ENCODE data around the gene CCDC68. TPM values are rescaled to one million over a fixed set of nuclear protein-coding genes. Genes with fewer than 3 reads are reported as not detected.

CCDC68 gene
- total RNA-seq, 1 donor from 2014 or later: 5.1 TPM

- no peak for TF ChIP-seq CTCF (IDR thresholded peaks at IDR 0.05; ENCODE audit: borderline replicate concordance)
- H3K4me3 ChIP-seq: no peak overlapping the region
- intact Hi-C loops (cut with micrococcal nuclease): no loop called here
Measured at GRCh38 chr18:54938506-54938905, 20.8 kb downstream of the CCDC68 start.

GRCh38 chr18:54932472-54932871 is 26.8 kb downstream of the CCDC68 start:
- intact Hi-C loops (cut with micrococcal nuclease): no loop called here
- H3K9me3 ChIP-seq (replicated peaks): no peaks in the 10 kb centered on the region
- H3K27ac ChIP-seq (replicated peaks): no peak overlapping the region
- DNase-seq: no peak
- no peaks in the 10 kb centered on the region for H3K4me1 ChIP-seq
- H3K36me3 ChIP-seq: peaks cover 18% of the 10 kb centered on the region
- TF ChIP-seq CTCF (IDR thresholded peaks at IDR 0.05; ENCODE audit: borderline replicate concordance): no peak
- no peak overlapping the region for H3K4me3 ChIP-seq
- no peaks in the 10 kb centered on the region for H3K27me3 ChIP-seq (ENCODE audit: low read depth)

More at GRCh38 chr18:54938506-54938905, 20.8 kb downstream of the CCDC68 start:
- Histone ChIP-seq H3K9me3 (replicated peaks) (no peaks in the 10 kb centered on the region), H3K36me3 (peaks cover 18% of the 10 kb centered on the region), H3K27ac (replicated peaks) (no peak overlapping the region), H3K27me3 (ENCODE audit: low read depth) (no peaks in the 10 kb centered on the region), H3K4me1 (no peaks in the 10 kb centered on the region)
- DNase-seq: no peak

- peaks cover 17% of the 10 kb centered on the region for H3K36me3 ChIP-seq
- no peak overlapping the region for H3K27ac ChIP-seq (replicated peaks)
- DNase-seq: no peak
- intact Hi-C loops (cut with micrococcal nuclease): no loop called here
- no peak for TF ChIP-seq CTCF (IDR thresholded peaks at IDR 0.05; ENCODE audit: borderline replicate concordance)
- H3K27me3 ChIP-seq (ENCODE audit: low read depth): no peaks in the 10 kb centered on the region
- H3K4me1 ChIP-seq: no peaks in the 10 kb centered on the region
- no peaks in the 10 kb centered on the region for H3K9me3 ChIP-seq (replicated peaks)
- H3K4me3 ChIP-seq: no peak overlapping the region
Measured at GRCh38 chr18:54931152-54931551, 28.1 kb downstream of the CCDC68 start.

GRCh38 chr18:54928236-54928635 is 31.0 kb downstream of the CCDC68 start:
- no peak for DNase-seq
- Histone ChIP-seq H3K9me3 (replicated peaks) (no peaks in the 10 kb centered on the region), H3K36me3 (peaks cover 16% of the 10 kb centered on the region), H3K4me1 (no peaks in the 10 kb centered on the region), H3K4me3 (no peak overlapping the region), H3K27ac (replicated peaks) (no peak overlapping the region), H3K27me3 (ENCODE audit: low read depth) (no peaks in the 10 kb centered on the region)
- intact Hi-C loops (cut with micrococcal nuclease): loop anchor here (10.0 kb wide), 1 partner anchor 57 kb away; no protein-coding TSS in a partner anchor
- TF ChIP-seq CTCF (IDR thresholded peaks at IDR 0.05; ENCODE audit: borderline replicate concordance): no peak

- intact Hi-C loops (cut with micrococcal nuclease): loop anchor here (10.0 kb wide), 1 partner anchor 58 kb away; no protein-coding TSS in a partner anchor
- DNase-seq: no peak
- Histone ChIP-seq H3K36me3 (peaks cover 16% of the 10 kb centered on the region), H3K27ac (replicated peaks) (no peak overlapping the region), H3K9me3 (replicated peaks) (no peaks in the 10 kb centered on the region), H3K4me1 (no peaks in the 10 kb centered on the region), H3K4me3 (no peak overlapping the region), H3K27me3 (ENCODE audit: low read depth) (no peaks in the 10 kb centered on the region)
- no peak for TF ChIP-seq CTCF (IDR thresholded peaks at IDR 0.05; ENCODE audit: borderline replicate concordance)
Measured at GRCh38 chr18:54926593-54927325, 32.5 kb downstream of the CCDC68 start.

Data from left ventricle myocardium inferior (tissue), 1 donor.